Vagina (tissue), 2 donors: Measurements from ENCODE around the gene REXO5. TPM values are rescaled to one million over a fixed set of nuclear protein-coding genes. Genes with fewer than 3 reads are reported as not detected.

Source experiments
- DNase-seq, 2 donors: peaks; one replicate each; pipeline ENCODE4 v3.0.0-alpha.2; 2017; ENCODE audit errors: extremely low spot score in 2 of 2
- H3K27ac ChIP-seq: fragments of 200-600 bp; sonication (generic); one replicate; pipeline ENCODE4 v1.5.1; 2019
- H3K27me3 ChIP-seq: fragments of 200-600 bp; sonication (generic); one replicate; pipeline ENCODE4 v1.5.1; 2019
- H3K36me3 ChIP-seq, 2 donors: fragments of 200-600 bp; sonication (generic); one replicate each; pipeline ENCODE4 v1.5.1; 2017 to 2019
- H3K4me1 ChIP-seq: fragments of 200-600 bp; sonication (generic); one replicate; pipeline ENCODE4 v1.5.1; 2019
- H3K4me3 ChIP-seq, 2 donors: fragments of 200-600 bp; sonication (generic); 1 replicate in 1 of 2; 2 replicates in 1 of 2; pipeline ENCODE4 v1.5.1; 2016 to 2019
- H3K9me3 ChIP-seq: fragments of 200-600 bp; sonication (generic); one replicate; pipeline ENCODE4 v1.5.1; 2019
- POLR2A ChIP-seq, 2 donors: fragments of 450-650 bp; IDR thresholded peaks; one replicate each; pipeline ENCODE4 v1.6.1; 2017; ENCODE audit warnings: antibody characterized with exemption in 2 of 2, mild to moderate bottlenecking in 2 of 2, moderate library complexity in 2 of 2
- POLR2AphosphoS5 ChIP-seq, 2 donors: sonication (generic); formaldehyde crosslinking; IDR thresholded peaks; one replicate each; pipeline ENCODE4 v1.9.0; 2017; ENCODE audit warnings: antibody characterized with exemption in 2 of 2, mild to moderate bottlenecking in 2 of 2, low read depth in 1 of 2; ENCODE audit not compliant: insufficient read depth in 1 of 2
- intact Hi-C: fragments of 100-400 bp; cut with DNase I; formaldehyde crosslinking; loops from one replicate; pipeline ENCODE4 v1.15.1; 2023
- total RNA-seq: library from RNA; depleted of rRNA; stranded (reverse); fragments of >200 nt; gene quantifications from one replicate; pipeline ENCODE4 v1.2.3, GENCODE V29; 2016
- TF ChIP-seq, protein P1 (sequence below), 3 experiments: fragments of 450-650 bp in 2 of 3; fragments of 200-600 bp in 1 of 3; sonication (generic) in 1 of 3; IDR thresholded peaks; one replicate each; pipeline ENCODE4 v1.5.1; 2017 to 2019; ENCODE audit warnings: antibody characterized with exemption in 3 of 3, mild to moderate bottlenecking in 2 of 3, moderate library complexity in 2 of 3

The REXO5 gene
- total RNA-seq, 1 donor from 2014 or later: 3.7 TPM

DNA sequence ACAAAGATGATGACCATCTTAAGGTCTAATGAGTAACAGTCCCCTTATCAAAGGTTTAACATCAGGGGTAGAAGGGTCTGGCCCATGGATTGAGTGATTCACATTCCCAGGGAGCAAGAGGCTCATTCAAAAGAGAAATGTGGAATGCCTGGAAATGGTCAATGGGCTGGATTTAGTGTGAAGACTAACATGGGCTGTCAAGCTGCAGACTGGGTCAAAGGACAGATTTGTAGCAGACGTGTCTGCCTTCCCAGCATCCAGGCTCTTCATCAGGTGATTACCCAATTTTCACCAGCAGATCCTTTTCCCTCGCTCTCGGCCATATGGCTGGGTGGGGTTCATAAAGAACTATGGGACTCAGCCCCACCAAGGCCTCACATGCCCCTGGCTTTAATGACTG, 67.0 kb downstream of the REXO5 start:
- Histone ChIP-seq H3K4me1 (peaks cover 82% of the 10 kb centered on the region), H3K9me3 (no peaks in the 10 kb centered on the region), H3K27me3 (no peaks in the 10 kb centered on the region), H3K27ac (peak overlapping the region; percentile 17), H3K4me3 (no peak overlapping the region), H3K36me3 (no peaks in the 10 kb centered on the region)
- intact Hi-C loops: no loop called here
- no peak for TF ChIP-seq POLR2A (IDR thresholded peaks at IDR 0.05)
- no peak for TF ChIP-seq POLR2AphosphoS5 (IDR thresholded peaks at IDR 0.05; ENCODE audit: insufficient read depth in 1 of 2, low read depth in 1 of 2)
- TF ChIP-seq, protein P1, sequence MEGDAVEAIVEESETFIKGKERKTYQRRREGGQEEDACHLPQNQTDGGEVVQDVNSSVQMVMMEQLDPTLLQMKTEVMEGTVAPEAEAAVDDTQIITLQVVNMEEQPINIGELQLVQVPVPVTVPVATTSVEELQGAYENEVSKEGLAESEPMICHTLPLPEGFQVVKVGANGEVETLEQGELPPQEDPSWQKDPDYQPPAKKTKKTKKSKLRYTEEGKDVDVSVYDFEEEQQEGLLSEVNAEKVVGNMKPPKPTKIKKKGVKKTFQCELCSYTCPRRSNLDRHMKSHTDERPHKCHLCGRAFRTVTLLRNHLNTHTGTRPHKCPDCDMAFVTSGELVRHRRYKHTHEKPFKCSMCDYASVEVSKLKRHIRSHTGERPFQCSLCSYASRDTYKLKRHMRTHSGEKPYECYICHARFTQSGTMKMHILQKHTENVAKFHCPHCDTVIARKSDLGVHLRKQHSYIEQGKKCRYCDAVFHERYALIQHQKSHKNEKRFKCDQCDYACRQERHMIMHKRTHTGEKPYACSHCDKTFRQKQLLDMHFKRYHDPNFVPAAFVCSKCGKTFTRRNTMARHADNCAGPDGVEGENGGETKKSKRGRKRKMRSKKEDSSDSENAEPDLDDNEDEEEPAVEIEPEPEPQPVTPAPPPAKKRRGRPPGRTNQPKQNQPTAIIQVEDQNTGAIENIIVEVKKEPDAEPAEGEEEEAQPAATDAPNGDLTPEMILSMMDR (IDR thresholded peaks at IDR 0.05): no peak
- no peak for DNase-seq

GRCh38 chr16:20874088-20874581, 67.8 kb downstream of the REXO5 start:
- DNase-seq: no peak
- no peaks in the 10 kb centered on the region for H3K27me3 ChIP-seq
- no peaks in the 10 kb centered on the region for H3K36me3 ChIP-seq
- H3K4me1 ChIP-seq: peaks cover 82% of the 10 kb centered on the region
- no peaks in the 10 kb centered on the region for H3K9me3 ChIP-seq
- H3K4me3 ChIP-seq: no peak overlapping the region
- TF ChIP-seq, protein P1 (IDR thresholded peaks at IDR 0.05): no peak
- TF ChIP-seq POLR2AphosphoS5 (IDR thresholded peaks at IDR 0.05; ENCODE audit: insufficient read depth in 1 of 2, low read depth in 1 of 2) (no peak), POLR2A (IDR thresholded peaks at IDR 0.05) (no peak)
- intact Hi-C loops: no loop called here
- peak overlapping the region; percentile 17 for H3K27ac ChIP-seq

DNA sequence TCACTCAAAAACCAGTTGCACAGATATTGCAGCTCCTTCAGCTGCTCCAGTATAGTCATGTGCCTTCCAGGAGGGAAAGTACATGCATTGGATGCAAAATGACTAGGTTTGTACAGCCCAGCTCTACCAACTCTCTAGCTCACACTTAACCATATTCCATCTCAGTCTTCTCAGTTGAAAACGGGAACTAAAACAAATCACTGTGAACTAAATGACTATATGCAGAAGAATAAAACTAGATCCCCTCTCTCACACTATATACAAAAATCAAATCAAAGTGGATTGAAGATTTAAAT, 69.0 kb downstream of the REXO5 start:
- no peaks in the 10 kb centered on the region for H3K27me3 ChIP-seq
- H3K27ac ChIP-seq: no peak overlapping the region
- DNase-seq: no peak
- TF ChIP-seq, protein P1 (IDR thresholded peaks at IDR 0.05): no peak
- TF ChIP-seq POLR2A (IDR thresholded peaks at IDR 0.05) (no peak), POLR2AphosphoS5 (IDR thresholded peaks at IDR 0.05; ENCODE audit: insufficient read depth in 1 of 2, low read depth in 1 of 2) (no peak)
- intact Hi-C loops: no loop called here
- no peak overlapping the region for H3K4me3 ChIP-seq
- H3K36me3 ChIP-seq: no peaks in the 10 kb centered on the region
- peaks cover 82% of the 10 kb centered on the region for H3K4me1 ChIP-seq
- H3K9me3 ChIP-seq: no peaks in the 10 kb centered on the region

DNA sequence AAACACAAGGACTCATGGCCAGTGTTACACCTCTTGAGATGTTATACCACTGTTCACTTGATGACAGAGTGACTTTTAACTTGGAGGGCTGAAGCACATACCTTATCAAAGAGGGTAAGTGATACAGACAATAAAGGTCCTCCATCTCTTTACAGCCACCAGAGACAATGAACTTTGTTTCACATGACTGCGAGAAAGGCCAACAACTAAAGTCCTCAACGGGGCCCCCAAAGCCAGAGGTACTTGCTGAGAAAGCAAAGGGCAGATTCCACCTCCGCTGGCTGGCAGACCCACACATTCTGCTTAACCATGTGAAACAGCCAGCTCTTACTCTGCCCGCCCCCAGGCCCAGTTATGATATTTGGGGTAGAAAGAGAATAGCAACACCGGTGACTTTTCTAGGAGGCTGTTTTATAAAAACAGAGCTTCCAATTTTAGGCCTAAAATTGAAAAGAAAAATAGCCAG, 72.4 kb downstream of the REXO5 start:
- H3K36me3 ChIP-seq: no peaks in the 10 kb centered on the region
- peak overlapping the region; percentile 65 for H3K27ac ChIP-seq
- H3K9me3 ChIP-seq: no peaks in the 10 kb centered on the region
- DNase-seq: no peak
- H3K4me1 ChIP-seq: peaks cover 82% of the 10 kb centered on the region
- no peak overlapping the region for H3K4me3 ChIP-seq
- H3K27me3 ChIP-seq: no peaks in the 10 kb centered on the region
- TF ChIP-seq, protein P1 (IDR thresholded peaks at IDR 0.05): no peak
- no peak for TF ChIP-seq POLR2AphosphoS5 (IDR thresholded peaks at IDR 0.05; ENCODE audit: insufficient read depth in 1 of 2, low read depth in 1 of 2)
- no peak for TF ChIP-seq POLR2A (IDR thresholded peaks at IDR 0.05)
- intact Hi-C loops: no loop called here

DNA sequence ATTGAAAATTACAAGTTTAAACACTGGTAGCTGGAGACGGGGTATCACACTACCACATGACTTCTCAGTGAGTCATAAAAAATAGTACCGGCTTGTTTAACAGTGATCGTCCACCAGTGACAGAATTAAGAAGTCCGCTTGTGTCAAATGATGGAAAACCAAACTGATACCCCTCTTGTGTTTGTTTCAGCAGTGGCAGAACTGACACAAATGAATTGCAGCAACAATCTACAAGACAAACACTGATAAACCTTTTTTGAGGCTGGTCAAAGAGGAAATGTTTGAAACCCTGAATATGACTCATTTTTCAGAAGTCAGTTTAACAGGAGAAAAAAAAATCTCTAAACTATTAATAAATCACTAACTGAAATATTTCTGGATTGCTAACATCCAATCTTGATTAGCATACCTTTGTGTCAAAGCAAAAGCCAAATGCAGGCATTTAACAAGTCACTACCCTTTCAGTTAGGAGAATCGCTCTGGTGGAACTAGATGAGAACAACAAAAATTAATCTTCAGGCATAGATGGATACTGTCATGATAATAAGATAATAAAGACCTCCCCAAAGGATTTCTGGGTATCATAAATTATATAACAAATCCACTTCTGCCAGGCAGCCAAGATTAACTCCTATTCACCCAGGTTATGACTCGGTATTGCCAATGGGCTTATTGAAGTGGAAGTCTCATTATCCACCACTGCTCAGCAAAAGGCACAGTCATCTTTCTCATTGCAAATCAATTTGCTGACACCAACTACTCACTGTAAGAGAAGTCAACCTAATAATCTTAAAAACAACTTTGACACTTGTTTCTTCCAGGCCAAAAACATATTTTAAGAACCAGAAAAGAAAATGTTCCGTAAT, 73.1 kb downstream of the REXO5 start:
- H3K27ac ChIP-seq: peak overlapping the region; percentile 65
- intact Hi-C loops: no loop called here

More for the DNA sequence above, 73.1 kb downstream of the REXO5 start:
- H3K9me3 ChIP-seq: no peaks in the 10 kb centered on the region
- H3K27me3 ChIP-seq: no peaks in the 10 kb centered on the region
- no peak overlapping the region for H3K4me3 ChIP-seq
- H3K4me1 ChIP-seq: peaks cover 82% of the 10 kb centered on the region
- TF ChIP-seq POLR2A (IDR thresholded peaks at IDR 0.05) (no peak), POLR2AphosphoS5 (IDR thresholded peaks at IDR 0.05; ENCODE audit: insufficient read depth in 1 of 2, low read depth in 1 of 2) (no peak)
- TF ChIP-seq, protein P1 (IDR thresholded peaks at IDR 0.05): no peak
- H3K36me3 ChIP-seq: no peaks in the 10 kb centered on the region
- DNase-seq: no peak
